Peyer's patch (tissue), 4 donors: ENCODE measurements around the gene AGBL3. TPM values are rescaled to one million over a fixed set of nuclear protein-coding genes. Genes with fewer than 3 reads are reported as not detected.

Experiments used
- DNase-seq, 3 donors: peaks; one replicate each; pipeline ENCODE4 v3.0.0-alpha.2; 2017 to 2019
- H3K27ac ChIP-seq, 4 donors: fragments of 200-600 bp; sonication (generic); one replicate each; pipeline ENCODE4 v1.5.1; 2016 to 2019
- H3K27me3 ChIP-seq, 2 donors: fragments of 200-600 bp; sonication (generic); one replicate each; pipeline ENCODE4 v1.5.1; 2019
- H3K36me3 ChIP-seq, 3 donors: fragments of 200-600 bp; sonication (generic); one replicate each; pipeline ENCODE4 v1.5.1; 2016 to 2019
- H3K4me1 ChIP-seq, 4 donors: fragments of 200-600 bp; sonication (generic); one replicate each; pipeline ENCODE4 v1.5.1; 2016 to 2019
- H3K4me3 ChIP-seq, 4 donors: fragments of 200-600 bp; sonication (generic); 1 replicate in 3 of 4; 2 replicates in 1 of 4; pipeline ENCODE4 v1.5.1; 2016 to 2019; ENCODE audit warnings: mild to moderate bottlenecking in 1 of 4
- H3K9me3 ChIP-seq, 4 donors: fragments of 200-600 bp; sonication (generic); one replicate each; pipeline ENCODE4 v1.5.1; 2016 to 2019; ENCODE audit warnings: mild to moderate bottlenecking in 1 of 4
- POLR2A ChIP-seq, 2 donors: fragments of 450-650 bp; IDR thresholded peaks; one replicate each; pipeline ENCODE4 v1.5.1; 2017; ENCODE audit warnings: antibody characterized with exemption in 2 of 2, mild to moderate bottlenecking in 2 of 2, moderate library complexity in 2 of 2
- total RNA-seq, 4 donors: library from RNA; depleted of rRNA; stranded (reverse); fragments of >200 nt; gene quantifications; one replicate each; pipeline ENCODE4 v1.1.0, GENCODE V29; 2016
- TF ChIP-seq, protein P1 (sequence below), 6 experiments: fragments of 450-650 bp in 4 of 6; fragments of 200-600 bp in 2 of 6; sonication (generic) in 1 of 6; IDR thresholded peaks; one replicate each; pipeline ENCODE4 v1.5.1; 2017 to 2019; ENCODE audit warnings: antibody characterized with exemption in 6 of 6, mild to moderate bottlenecking in 3 of 6, moderate library complexity in 1 of 6

The AGBL3 gene
- total RNA-seq, 4 donors from 2014 or later, result 0.38 to 8.4 (median 4.3) TPM

DNA sequence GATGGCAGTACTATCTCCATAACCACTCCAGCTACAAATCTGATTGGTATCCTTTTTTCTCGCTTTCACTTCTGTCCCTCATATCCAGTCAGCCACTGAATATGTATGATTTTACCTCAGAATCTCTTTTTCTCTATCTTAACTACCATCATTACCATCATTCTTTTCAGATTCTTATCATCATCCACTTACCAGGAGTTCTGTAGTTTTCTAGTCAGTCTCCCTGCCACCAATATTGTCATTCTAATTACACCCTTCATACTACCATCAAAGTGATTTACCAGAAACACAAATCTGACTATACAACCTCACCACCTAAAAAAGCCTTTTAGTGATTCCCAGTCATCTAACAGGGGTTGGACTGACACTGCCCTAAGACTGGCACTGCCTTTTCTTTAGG lies 96.7 kb downstream of the AGBL3 start:
- DNase-seq, result no peak
- Histone ChIP-seq H3K4me3 (no peak overlapping the region), H3K36me3 (no peaks in the 10 kb centered on the region), H3K27me3 (no peaks in the 10 kb centered on the region), H3K27ac (no peak overlapping the region), H3K9me3 (no peaks in the 10 kb centered on the region), H3K4me1 (no peaks in the 10 kb centered on the region)
- TF ChIP-seq, protein P1, sequence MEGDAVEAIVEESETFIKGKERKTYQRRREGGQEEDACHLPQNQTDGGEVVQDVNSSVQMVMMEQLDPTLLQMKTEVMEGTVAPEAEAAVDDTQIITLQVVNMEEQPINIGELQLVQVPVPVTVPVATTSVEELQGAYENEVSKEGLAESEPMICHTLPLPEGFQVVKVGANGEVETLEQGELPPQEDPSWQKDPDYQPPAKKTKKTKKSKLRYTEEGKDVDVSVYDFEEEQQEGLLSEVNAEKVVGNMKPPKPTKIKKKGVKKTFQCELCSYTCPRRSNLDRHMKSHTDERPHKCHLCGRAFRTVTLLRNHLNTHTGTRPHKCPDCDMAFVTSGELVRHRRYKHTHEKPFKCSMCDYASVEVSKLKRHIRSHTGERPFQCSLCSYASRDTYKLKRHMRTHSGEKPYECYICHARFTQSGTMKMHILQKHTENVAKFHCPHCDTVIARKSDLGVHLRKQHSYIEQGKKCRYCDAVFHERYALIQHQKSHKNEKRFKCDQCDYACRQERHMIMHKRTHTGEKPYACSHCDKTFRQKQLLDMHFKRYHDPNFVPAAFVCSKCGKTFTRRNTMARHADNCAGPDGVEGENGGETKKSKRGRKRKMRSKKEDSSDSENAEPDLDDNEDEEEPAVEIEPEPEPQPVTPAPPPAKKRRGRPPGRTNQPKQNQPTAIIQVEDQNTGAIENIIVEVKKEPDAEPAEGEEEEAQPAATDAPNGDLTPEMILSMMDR (IDR thresholded peaks at IDR 0.05), result no peak
- no peak for TF ChIP-seq POLR2A (IDR thresholded peaks at IDR 0.05)

DNA sequence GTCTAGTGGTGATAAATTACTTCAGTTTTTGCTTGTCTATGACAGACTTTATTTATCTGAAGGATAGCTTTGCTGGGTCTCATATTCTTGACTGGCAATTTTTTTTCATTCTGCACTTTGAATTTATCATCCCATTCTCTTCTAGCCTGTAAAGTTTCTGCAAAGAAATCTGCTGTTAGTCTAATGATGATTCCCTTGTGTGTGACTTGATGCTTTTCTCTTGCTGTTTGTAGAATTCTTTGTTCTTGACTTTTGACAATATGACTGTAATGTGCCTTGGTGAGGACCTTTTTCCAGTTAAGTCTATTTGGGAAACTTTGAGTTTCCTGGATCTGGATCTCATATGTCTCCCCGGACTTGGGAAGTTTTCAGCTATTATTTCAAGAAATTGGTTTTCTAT lies 102.3 kb downstream of the AGBL3 start:
- H3K36me3 ChIP-seq, result no peaks in the 10 kb centered on the region
- H3K9me3 ChIP-seq, result no peaks in the 10 kb centered on the region
- no peaks in the 10 kb centered on the region for H3K4me1 ChIP-seq
- no peak for DNase-seq
- no peak overlapping the region for H3K4me3 ChIP-seq
- no peak overlapping the region for H3K27ac ChIP-seq
- no peaks in the 10 kb centered on the region for H3K27me3 ChIP-seq
- TF ChIP-seq, protein P1 (IDR thresholded peaks at IDR 0.05), result no peak
- no peak for TF ChIP-seq POLR2A (IDR thresholded peaks at IDR 0.05)

DNA sequence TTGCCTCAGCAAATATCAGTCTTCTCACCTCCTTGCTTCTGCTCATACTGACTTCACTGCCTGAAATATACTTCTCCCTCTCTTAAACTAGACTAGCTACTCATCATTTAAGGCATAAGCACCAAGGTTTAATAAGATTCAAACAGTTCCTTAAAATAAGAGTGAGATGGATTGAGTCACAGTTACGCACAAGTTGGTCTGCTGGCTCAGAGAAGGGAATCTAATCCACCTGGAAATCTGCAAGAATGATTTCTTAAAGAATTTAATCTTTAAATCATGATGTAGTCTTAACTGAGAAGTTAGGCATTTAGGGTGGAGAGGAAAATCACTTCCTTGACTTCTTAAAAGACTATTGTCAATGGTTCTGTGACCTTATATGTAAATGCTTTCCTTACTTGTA lies 105.4 kb downstream of the AGBL3 start:
- no peaks in the 10 kb centered on the region for H3K9me3 ChIP-seq
- H3K27ac ChIP-seq, result no peak overlapping the region
- DNase-seq, result no peak
- no peaks in the 10 kb centered on the region for H3K27me3 ChIP-seq
- TF ChIP-seq, protein P1 (IDR thresholded peaks at IDR 0.05), result no peak
- TF ChIP-seq POLR2A (IDR thresholded peaks at IDR 0.05), result no peak
- no peaks in the 10 kb centered on the region for H3K4me1 ChIP-seq
- H3K36me3 ChIP-seq, result no peaks in the 10 kb centered on the region
- no peak overlapping the region for H3K4me3 ChIP-seq

DNA sequence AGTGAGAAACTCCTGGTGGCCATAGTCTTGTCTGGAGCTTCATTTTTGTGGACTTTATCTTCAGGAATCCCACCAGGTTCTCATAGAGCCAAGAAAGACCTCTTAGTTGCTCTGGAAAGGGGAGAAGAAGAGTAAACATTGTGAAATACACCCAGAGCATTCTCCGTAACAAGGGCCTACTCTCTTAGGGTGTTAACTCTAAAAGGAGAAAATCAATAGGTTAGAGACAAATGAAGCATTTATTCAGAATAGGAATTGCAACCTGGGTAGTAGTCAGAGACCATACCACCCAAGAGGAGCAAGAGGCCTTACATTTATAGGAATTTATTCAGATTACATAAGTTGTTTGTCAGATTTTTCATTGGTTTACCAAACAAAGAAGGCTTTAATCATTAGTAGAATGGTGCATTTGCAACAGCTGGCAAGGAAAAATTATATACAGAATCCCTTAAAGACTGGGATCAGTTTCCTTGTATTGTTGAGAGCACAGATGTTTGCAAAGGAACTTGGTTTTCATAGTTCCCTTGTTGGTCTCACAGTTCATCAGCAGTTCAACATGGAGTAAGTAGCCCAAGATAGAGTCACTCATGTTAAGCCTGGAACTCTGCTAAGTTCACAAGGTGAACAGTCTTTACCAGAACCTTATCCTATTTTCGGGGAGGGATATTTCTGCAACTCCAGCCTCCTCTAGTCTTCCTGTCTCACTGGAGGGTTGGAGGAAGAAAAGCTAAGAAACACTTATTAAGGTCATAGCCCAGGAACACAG lies 108.3 kb downstream of the AGBL3 start:
- no peaks in the 10 kb centered on the region for H3K9me3 ChIP-seq
- TF ChIP-seq, protein P1 (IDR thresholded peaks at IDR 0.05), result no peak
- no peak for TF ChIP-seq POLR2A (IDR thresholded peaks at IDR 0.05)

DNA sequence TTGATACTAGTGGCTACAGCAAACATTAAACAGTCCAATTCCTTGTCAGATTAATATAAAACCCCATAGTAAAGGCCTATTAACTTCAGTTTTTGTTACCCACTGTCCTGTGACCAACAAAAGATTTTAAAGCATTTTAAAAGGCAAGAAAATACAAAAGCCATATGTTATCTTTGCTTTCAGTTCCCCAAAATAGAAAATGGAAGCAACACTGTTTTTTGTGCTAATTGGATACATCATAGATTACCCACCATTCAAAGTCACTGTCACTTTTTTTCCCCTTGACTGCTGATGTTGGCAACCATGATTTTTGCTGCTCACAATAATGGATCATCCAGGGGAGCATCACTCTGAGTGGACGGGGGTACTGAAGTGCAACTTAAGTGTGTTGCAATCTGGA lies 109.1 kb downstream of the AGBL3 start:
- no peak overlapping the region for H3K27ac ChIP-seq
- no peak overlapping the region for H3K4me3 ChIP-seq
- H3K36me3 ChIP-seq, result no peaks in the 10 kb centered on the region
- no peaks in the 10 kb centered on the region for H3K4me1 ChIP-seq
- DNase-seq, result no peak
- H3K27me3 ChIP-seq, result no peaks in the 10 kb centered on the region
- TF ChIP-seq, protein P1 (IDR thresholded peaks at IDR 0.05), result no peak
- no peak for TF ChIP-seq POLR2A (IDR thresholded peaks at IDR 0.05)
- H3K9me3 ChIP-seq, result no peaks in the 10 kb centered on the region

More for the DNA sequence above, 108.3 kb downstream of the AGBL3 start:
- DNase-seq, result no peak
- no peak overlapping the region for H3K4me3 ChIP-seq
- H3K27ac ChIP-seq, result no peak overlapping the region
- H3K27me3 ChIP-seq, result no peaks in the 10 kb centered on the region
- H3K36me3 ChIP-seq, result no peaks in the 10 kb centered on the region
- H3K4me1 ChIP-seq, result no peaks in the 10 kb centered on the region
